ENCODE results near the gene SPATA31D4.
"Not testable (repeated sequence)": the region's sequence is repeated elsewhere in the genome, so short reads cannot be mapped to it uniquely, and the experiment has no call there.

The SPATA31D4 gene

GRCh38 chr9:81915801-81916505 lies 12.3 kb upstream of the SPATA31D4 start:
- H3K4me3 ChIP-seq (ENCODE audit: low read depth, low read length): no peak overlapping the region
- H3K36me3 ChIP-seq (ENCODE audit: control insufficient read depth in 2 of 2, insufficient read depth in 1 of 2, low read length in 2 of 2): no peaks in the 10 kb centered on the region
- no peak overlapping the region for H3K27ac ChIP-seq (ENCODE audit: extremely low read depth, low read depth, low read length)
- no peaks in the 10 kb centered on the region for H3K9me3 ChIP-seq (ENCODE audit: control insufficient read depth, insufficient read depth, low read depth, low read length)
- TF ChIP-seq ZNF658 (tag by site-specific recombination; IDR thresholded peaks at IDR 0.05) (no peak), ZNF639 (tag by site-specific recombination; IDR thresholded peaks at IDR 0.05) (no peak), ZNF239 (tag by site-specific recombination; IDR thresholded peaks at IDR 0.05) (no peak), ZNF623 (tag by site-specific recombination; IDR thresholded peaks at IDR 0.05) (no peak), ZNF624 (tag by site-specific recombination; IDR thresholded peaks at IDR 0.05) (no peak), ZNF2 (tag by site-specific recombination; IDR thresholded peaks at IDR 0.05) (no peak), ZNF223 (tag by site-specific recombination; IDR thresholded peaks at IDR 0.05) (no peak), ZNF416 (tag by site-specific recombination; IDR thresholded peaks at IDR 0.05) (no peak), ZNF24 (tag by site-specific recombination; IDR thresholded peaks at IDR 0.05) (no peak), BCL11B (tag by site-specific recombination; IDR thresholded peaks at IDR 0.05; ENCODE audit: low read depth) (no peak), ZNF132 (tag by site-specific recombination; IDR thresholded peaks at IDR 0.05; ENCODE audit: borderline replicate concordance) (no peak), ZNF621 (tag by site-specific recombination; IDR thresholded peaks at IDR 0.05) (no peak), GLIS1 (tag by site-specific recombination; IDR thresholded peaks at IDR 0.05) (no peak), KLF16 (tag by site-specific recombination; IDR thresholded peaks at IDR 0.05) (no peak), ZNF529 (tag by site-specific recombination; IDR thresholded peaks at IDR 0.05; ENCODE audit: insufficient replicate concordance) (no peak), ZNF555 (tag by site-specific recombination; conservative IDR thresholded peaks at IDR 0.05) (no peak)
- TF ChIP-seq, protein P1, sequence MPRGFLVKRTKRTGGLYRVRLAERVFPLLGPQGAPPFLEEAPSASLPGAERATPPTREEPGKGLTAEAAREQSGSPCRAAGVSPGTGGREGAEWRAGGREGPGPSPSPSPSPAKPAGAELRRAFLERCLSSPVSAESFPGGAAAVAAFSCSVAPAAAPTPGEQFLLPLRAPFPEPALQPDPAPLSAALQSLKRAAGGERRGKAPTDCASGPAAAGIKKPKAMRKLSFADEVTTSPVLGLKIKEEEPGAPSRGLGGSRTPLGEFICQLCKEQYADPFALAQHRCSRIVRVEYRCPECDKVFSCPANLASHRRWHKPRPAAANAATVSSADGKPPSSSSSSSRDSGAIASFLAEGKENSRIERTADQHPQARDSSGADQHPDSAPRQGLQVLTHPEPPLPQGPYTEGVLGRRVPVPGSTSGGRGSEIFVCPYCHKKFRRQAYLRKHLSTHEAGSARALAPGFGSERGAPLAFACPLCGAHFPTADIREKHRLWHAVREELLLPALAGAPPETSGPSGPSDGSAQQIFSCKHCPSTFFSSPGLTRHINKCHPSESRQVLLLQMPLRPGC (tag by site-specific recombination; IDR thresholded peaks at IDR 0.05): no peak
- CTCF ChIA-PET: no interaction called here
- POLR2A ChIA-PET: no interaction called here
- no peaks in the 10 kb centered on the region for H3K4me1 ChIP-seq (ENCODE audit: control insufficient read depth, insufficient read depth, low read length)

DNA sequence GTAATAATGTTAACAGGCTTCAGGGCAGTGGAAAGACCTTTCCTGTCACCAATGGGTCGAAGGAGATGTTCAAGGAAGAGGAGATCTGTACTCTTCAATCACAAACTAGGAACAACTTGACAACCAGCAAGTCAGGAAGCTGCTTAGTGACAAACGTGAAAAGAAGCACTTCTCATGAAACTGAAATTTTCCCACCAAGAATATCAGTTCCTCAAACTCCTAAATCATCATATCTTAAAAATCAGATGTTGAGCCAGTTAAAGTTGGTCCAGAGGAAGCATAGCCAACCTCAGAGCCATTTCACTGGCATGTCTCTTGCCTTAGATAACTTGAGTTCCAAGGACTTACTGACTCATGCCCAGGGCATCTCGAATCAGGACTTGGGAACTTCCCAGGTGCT lies 9.7 kb upstream of the SPATA31D4 start:
- H3K27ac ChIP-seq (ENCODE audit: extremely low read depth, low read depth, low read length); H3K4me1 ChIP-seq (ENCODE audit: control insufficient read depth, insufficient read depth, low read length); H3K36me3 ChIP-seq (ENCODE audit: control insufficient read depth in 2 of 2, insufficient read depth in 1 of 2, low read length in 2 of 2); CTCF ChIA-PET; H3K4me3 ChIP-seq (ENCODE audit: low read depth, low read length); H3K9me3 ChIP-seq (ENCODE audit: control insufficient read depth, insufficient read depth, low read depth, low read length); POLR2A ChIA-PET: not testable (repeated sequence)

GRCh38 chr9:81930147-81930546 lies 1.9 kb downstream of the SPATA31D4 start:
- CTCF ChIA-PET: not testable (repeated sequence)

GRCh38 chr9:81933547-81933946 lies 5.3 kb downstream of the SPATA31D4 start:
- H3K9me3 ChIP-seq (ENCODE audit: control insufficient read depth, insufficient read depth, low read depth, low read length); H3K4me3 ChIP-seq (ENCODE audit: low read depth, low read length); H3K36me3 ChIP-seq (ENCODE audit: control insufficient read depth in 2 of 2, insufficient read depth in 1 of 2, low read length in 2 of 2); POLR2A ChIA-PET; H3K27ac ChIP-seq (ENCODE audit: extremely low read depth, low read depth, low read length); CTCF ChIA-PET; H3K4me1 ChIP-seq (ENCODE audit: control insufficient read depth, insufficient read depth, low read length): not testable (repeated sequence)

More at GRCh38 chr9:81930147-81930546, 1.9 kb downstream of the SPATA31D4 start:
- POLR2A ChIA-PET; H3K36me3 ChIP-seq (ENCODE audit: control insufficient read depth in 2 of 2, insufficient read depth in 1 of 2, low read length in 2 of 2); H3K4me3 ChIP-seq (ENCODE audit: low read depth, low read length); H3K4me1 ChIP-seq (ENCODE audit: control insufficient read depth, insufficient read depth, low read length); H3K9me3 ChIP-seq (ENCODE audit: control insufficient read depth, insufficient read depth, low read depth, low read length); H3K27ac ChIP-seq (ENCODE audit: extremely low read depth, low read depth, low read length): not testable (repeated sequence)

DNA sequence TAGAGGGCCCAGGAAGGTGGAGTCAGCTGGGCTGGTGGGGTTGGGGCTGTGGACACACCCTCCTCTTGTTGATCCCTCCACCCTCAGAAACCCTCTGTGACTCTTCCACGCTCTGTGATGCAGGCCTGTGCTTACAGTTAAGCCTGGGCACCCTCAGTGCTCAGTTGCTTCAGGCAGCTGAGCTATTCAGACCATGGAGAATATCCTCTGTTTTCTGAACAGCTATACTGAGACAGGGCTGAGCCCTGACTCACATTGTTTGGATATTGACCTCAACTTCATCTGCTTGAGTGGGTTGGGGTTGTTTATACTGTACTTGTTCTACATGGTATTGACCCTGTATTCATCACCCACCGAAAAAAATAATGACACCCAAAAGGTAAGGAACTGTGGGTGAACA lies 15.2 kb downstream of the SPATA31D4 start, which contains the start of gene SPATA31D3:
Gene SPATA31D3, plus strand, starts transcription at position 108 of the 400 bp plus-strand sequence. Its CDS starts 86 bp downstream, at position 194.
- H3K27ac ChIP-seq (ENCODE audit: extremely low read depth, low read depth, low read length); POLR2A ChIA-PET; H3K4me3 ChIP-seq (ENCODE audit: low read depth, low read length); H3K9me3 ChIP-seq (ENCODE audit: control insufficient read depth, insufficient read depth, low read depth, low read length); H3K4me1 ChIP-seq (ENCODE audit: control insufficient read depth, insufficient read depth, low read length); CTCF ChIA-PET; H3K36me3 ChIP-seq (ENCODE audit: control insufficient read depth in 2 of 2, insufficient read depth in 1 of 2, low read length in 2 of 2): not testable (repeated sequence)

- POLR2A ChIA-PET; H3K9me3 ChIP-seq (ENCODE audit: control insufficient read depth, insufficient read depth, low read depth, low read length): not testable (repeated sequence)
These were observed 20.4 kb downstream of the SPATA31D4 start for GRCh38 chr9:81948650-81949049.

More at GRCh38 chr9:81948650-81949049, 20.4 kb downstream of the SPATA31D4 start:
- H3K4me1 ChIP-seq (ENCODE audit: control insufficient read depth, insufficient read depth, low read length); H3K4me3 ChIP-seq (ENCODE audit: low read depth, low read length); CTCF ChIA-PET; H3K36me3 ChIP-seq (ENCODE audit: control insufficient read depth in 2 of 2, insufficient read depth in 1 of 2, low read length in 2 of 2); H3K27ac ChIP-seq (ENCODE audit: extremely low read depth, low read depth, low read length): not testable (repeated sequence)

Data from HEK293 (cell line).